Loucy (cell line): ENCODE measurements around the gene CEP131.

Experiments
- H2AFZ ChIP-seq: fragments of 200-600 bp; sonication (generic); 2 replicates; pipeline ENCODE4 v1.6.0; 2016; ENCODE audit warnings: antibody characterized with exemption, mild to moderate bottlenecking, low read length, moderate library complexity
- H3F3A ChIP-seq: fragments of 200-600 bp; 2 replicates; pipeline ENCODE4 v1.6.0; 2016; ENCODE audit warnings: antibody characterized with exemption, low read depth, mild to moderate bottlenecking
- H3K27me3 ChIP-seq: fragments of 200-600 bp; sonication (generic); 2 replicates; pipeline ENCODE4 v1.6.1; 2014; ENCODE audit warnings: low read length, mild to moderate bottlenecking; ENCODE audit not compliant: insufficient read depth, poor library complexity, severe bottlenecking
- H3K36me3 ChIP-seq: fragments of 200-600 bp; sonication (generic); 2 replicates; pipeline ENCODE4 v1.6.1; 2016; ENCODE audit warnings: low read length; ENCODE audit not compliant: insufficient read depth
- H3K4me1 ChIP-seq: fragments of 200-600 bp; sonication (generic); 2 replicates; pipeline ENCODE4 v1.5.1; 2014; ENCODE audit warnings: low read length, mild to moderate bottlenecking; ENCODE audit not compliant: insufficient read depth, poor library complexity, severe bottlenecking
- H3K4me2 ChIP-seq: fragments of 200-600 bp; sonication (generic); 2 replicates; pipeline ENCODE4 v1.6.0; 2014; ENCODE audit warnings: antibody characterized with exemption, low read length, low read depth, mild to moderate bottlenecking; ENCODE audit not compliant: poor library complexity, severe bottlenecking
- H3K4me3 ChIP-seq: fragments of 200-600 bp; sonication (generic); 2 replicates; pipeline ENCODE4 v1.5.1; 2014; ENCODE audit warnings: low read length, mild to moderate bottlenecking, mixed read lengths; ENCODE audit not compliant: poor library complexity, severe bottlenecking
- H3K79me2 ChIP-seq: fragments of 200-600 bp; sonication (generic); 2 replicates; pipeline ENCODE4 v1.6.1; 2014; ENCODE audit warnings: low read length; ENCODE audit not compliant: insufficient read depth
- H3K9ac ChIP-seq: fragments of 200-600 bp; sonication (generic); 2 replicates; pipeline ENCODE4 v1.6.0; 2014; ENCODE audit warnings: mild to moderate bottlenecking, low read depth, low read length, moderate library complexity; ENCODE audit not compliant: poor library complexity, severe bottlenecking
- H3K9me2 ChIP-seq: fragments of 200-600 bp; sonication (generic); replicated peaks from 2 replicates; pipeline ENCODE4 v1.6.1; 2016; ENCODE audit warnings: low read depth, low read length, mixed read lengths
- H3K9me3 ChIP-seq: fragments of 200-600 bp; sonication (generic); 2 replicates; pipeline ENCODE4 v1.6.1; 2014; ENCODE audit warnings: mild to moderate bottlenecking, antibody characterized with exemption, low read length, low read depth; ENCODE audit not compliant: insufficient read depth
- H4K20me1 ChIP-seq: fragments of 200-600 bp; sonication (generic); 2 replicates; pipeline ENCODE4 v1.6.0; 2014; ENCODE audit warnings: antibody characterized with exemption, low read length, mild to moderate bottlenecking; ENCODE audit not compliant: insufficient read depth, poor library complexity, severe bottlenecking
- CTCF ChIP-seq: fragments of 200-600 bp; sonication (generic); conservative IDR thresholded peaks from 2 replicates; pipeline ENCODE4 v1.5.1; 2014; ENCODE audit warnings: mild to moderate bottlenecking, antibody characterized with exemption, low read length
- EZH2phosphoT487 ChIP-seq: fragments of 200-600 bp; IDR thresholded peaks from 2 replicates; pipeline ENCODE4 v1.6.1; 2018; ENCODE audit warnings: antibody characterized with exemption, mild to moderate bottlenecking, moderate library complexity, borderline replicate concordance

The CEP131 gene

GRCh38 chr17:81254955-81255717 lies 32.4 kb upstream of the CEP131 start:
- no peaks in the 10 kb centered on the region for H3K9me3 ChIP-seq
- H3K4me1 ChIP-seq = peaks cover 4% of the 10 kb centered on the region
- no peak for TF ChIP-seq EZH2phosphoT487
- TF ChIP-seq CTCF = peak; percentile 19; the same call in 1 of the 2 replicates
- no peaks in the 10 kb centered on the region for H4K20me1 ChIP-seq
- H2AFZ ChIP-seq = no peak overlapping the region
- no peak overlapping the region for H3K4me3 ChIP-seq
- no peak overlapping the region for H3K9ac ChIP-seq
- H3K4me2 ChIP-seq = no peak overlapping the region
- H3K27me3 ChIP-seq = no peaks in the 10 kb centered on the region
- no peaks in the 10 kb centered on the region for H3K9me2 ChIP-seq
- H3K36me3 ChIP-seq = peaks cover 18% of the 10 kb centered on the region; the same call in 1 of the 2 replicates
- peaks cover 9% of the 10 kb centered on the region; the same call in 1 of the 2 replicates for H3K79me2 ChIP-seq
- no peaks in the 10 kb centered on the region for H3F3A ChIP-seq

GRCh38 chr17:81253358-81254131 lies 30.8 kb upstream of the CEP131 start:
- H3K36me3 ChIP-seq = peaks cover 17% of the 10 kb centered on the region; the same call in 1 of the 2 replicates
- peaks cover 4% of the 10 kb centered on the region for H3K4me1 ChIP-seq
- TF ChIP-seq CTCF (peak; percentile 81), EZH2phosphoT487 (no peak)
- H3K4me3 ChIP-seq = no peak overlapping the region
- H3K4me2 ChIP-seq = no peak overlapping the region
- no peak overlapping the region for H2AFZ ChIP-seq
- no peaks in the 10 kb centered on the region for H3F3A ChIP-seq
- no peak overlapping the region for H3K9ac ChIP-seq
- H3K9me2 ChIP-seq = no peaks in the 10 kb centered on the region
- H3K9me3 ChIP-seq = no peaks in the 10 kb centered on the region
- no peaks in the 10 kb centered on the region for H3K27me3 ChIP-seq
- no peaks in the 10 kb centered on the region for H4K20me1 ChIP-seq
- H3K79me2 ChIP-seq = peaks cover 9% of the 10 kb centered on the region; the same call in 1 of the 2 replicates

GRCh38 chr17:81252987-81253329 lies 30.2 kb upstream of the CEP131 start:
- Histone ChIP-seq H3K9me2 (no peaks in the 10 kb centered on the region), H3K9me3 (no peaks in the 10 kb centered on the region)

More at GRCh38 chr17:81252987-81253329, 30.2 kb upstream of the CEP131 start:
- Histone ChIP-seq H3K27me3 (no peaks in the 10 kb centered on the region), H3K79me2 (peaks cover 9% of the 10 kb centered on the region; the same call in 1 of the 2 replicates), H3F3A (no peaks in the 10 kb centered on the region), H3K4me1 (peaks cover 4% of the 10 kb centered on the region), H3K36me3 (peaks cover 17% of the 10 kb centered on the region; the same call in 1 of the 2 replicates), H2AFZ (no peak overlapping the region), H3K4me3 (no peak overlapping the region), H3K4me2 (no peak overlapping the region), H4K20me1 (no peaks in the 10 kb centered on the region), H3K9ac (no peak overlapping the region)
- TF ChIP-seq CTCF (no peak), EZH2phosphoT487 (no peak)
